ENCODE data around the gene NCBP2L.
A peak's percentile ranks its signal among the peaks of the same experiment; 100 is the strongest.

Gene NCBP2L

DNA sequence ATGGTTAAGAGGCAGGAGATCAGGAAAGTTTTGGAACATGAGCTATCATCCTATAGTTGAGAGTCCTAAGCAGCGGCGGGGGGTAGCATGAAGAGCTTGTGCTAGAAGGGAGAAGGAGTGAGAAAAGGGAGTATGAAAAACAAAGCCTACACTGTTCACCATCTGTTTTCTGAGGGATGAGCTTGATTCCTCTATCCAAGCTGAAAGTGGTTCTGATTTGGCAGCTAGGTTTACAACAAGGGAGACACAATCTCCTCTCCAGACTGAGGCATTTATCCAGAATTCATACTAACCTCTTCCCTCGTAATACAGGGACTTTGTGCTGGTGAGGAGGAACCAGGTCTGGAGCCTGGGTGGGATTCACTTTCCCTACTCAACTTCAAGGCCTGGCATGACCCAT, 25.5 kb upstream of the NCBP2L start:
- no peak for DNase-seq (ENCODE audit: low read depth in 3 of 3, low spot score in 1 of 3)

DNA sequence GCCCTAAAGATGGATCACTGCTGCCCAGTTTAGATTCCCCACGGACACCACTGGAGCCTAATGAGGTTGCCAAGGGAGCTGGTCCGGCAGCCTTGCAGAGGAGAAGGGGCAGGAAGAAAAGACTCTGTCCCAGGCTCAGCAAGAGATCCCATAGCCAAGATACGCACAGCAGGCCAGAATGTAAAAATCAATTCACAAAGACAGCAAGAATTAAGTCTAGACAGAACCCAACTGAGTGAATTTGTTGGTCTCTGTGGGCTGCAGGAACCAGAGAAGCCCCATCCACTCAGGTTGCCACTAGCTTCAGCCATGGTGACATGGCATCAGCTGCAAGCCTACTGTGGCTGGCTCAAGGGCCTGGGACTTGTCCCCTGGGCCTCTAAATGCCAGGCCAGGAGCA, 24.8 kb upstream of the NCBP2L start:
- no peak for DNase-seq (ENCODE audit: low read depth in 3 of 3, low spot score in 1 of 3)

DNA sequence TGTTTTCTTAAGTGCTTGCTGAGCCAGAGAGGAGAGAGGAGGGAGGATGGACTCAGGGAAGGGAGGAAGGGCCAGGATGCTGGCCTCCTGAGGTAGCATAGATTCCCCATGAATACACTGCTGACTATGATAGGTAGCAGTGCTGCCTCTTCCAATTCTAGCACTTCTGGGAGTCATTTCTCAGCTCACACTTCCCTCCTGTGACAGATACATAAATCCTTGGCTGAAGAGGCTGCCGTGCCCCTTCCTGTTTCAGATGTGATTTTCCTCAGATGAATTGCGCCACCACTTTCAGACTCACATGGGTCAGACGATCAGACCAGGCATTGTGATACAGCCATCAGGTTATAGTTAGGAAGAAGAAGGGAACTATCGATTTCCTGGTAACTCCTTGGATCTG, 24.3 kb upstream of the NCBP2L start:
- DNase-seq (ENCODE audit: low read depth in 3 of 3, low spot score in 1 of 3), result no peak

DNA sequence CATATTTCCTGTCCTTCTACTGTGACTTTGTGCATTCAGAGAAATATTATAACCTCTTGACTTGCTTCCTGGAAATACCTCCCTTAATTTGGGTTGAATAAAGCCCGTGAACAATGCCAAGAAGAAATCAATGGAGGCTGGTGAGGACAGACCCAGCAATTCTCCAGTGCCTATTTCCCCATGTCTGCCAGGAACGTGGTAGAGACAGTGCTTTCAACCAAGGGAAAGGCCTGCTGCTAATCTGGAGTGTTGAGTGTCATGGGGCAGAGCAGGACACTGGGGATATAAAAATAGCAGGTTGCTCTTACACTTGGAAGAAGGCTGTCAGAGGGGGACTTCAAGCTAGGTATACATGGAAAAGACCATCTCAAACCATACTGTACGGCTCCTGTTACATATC, 21.8 kb upstream of the NCBP2L start:
- no peak for DNase-seq (ENCODE audit: low read depth in 3 of 3, low spot score in 1 of 3)

DNA sequence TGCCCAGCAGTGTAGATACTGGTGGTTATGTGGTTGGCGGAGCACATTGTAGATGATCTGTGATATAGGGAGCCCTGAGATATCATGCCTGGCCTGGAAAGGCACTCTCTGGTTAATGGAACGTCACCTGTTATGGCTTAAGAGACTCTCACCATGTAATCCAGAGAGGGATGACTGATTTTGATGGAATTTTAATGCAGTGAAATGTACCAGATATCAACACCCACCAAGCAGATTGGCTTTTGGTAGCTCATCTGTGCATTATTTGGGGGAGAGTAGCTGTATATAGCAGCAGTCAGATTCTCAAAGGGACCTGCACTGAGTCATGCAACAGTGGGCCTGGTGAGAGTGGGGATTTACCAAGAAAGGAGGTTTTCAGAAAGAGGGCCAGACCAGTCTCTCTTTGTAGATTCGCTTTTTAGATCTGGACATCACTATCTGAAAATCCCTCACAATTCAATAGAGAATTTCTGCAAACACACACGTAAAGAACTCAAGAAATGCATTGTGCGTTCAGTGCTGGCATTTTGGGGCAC, 19.2 kb upstream of the NCBP2L start:
- no peak for DNase-seq (ENCODE audit: low read depth in 3 of 3, low spot score in 1 of 3)

DNA sequence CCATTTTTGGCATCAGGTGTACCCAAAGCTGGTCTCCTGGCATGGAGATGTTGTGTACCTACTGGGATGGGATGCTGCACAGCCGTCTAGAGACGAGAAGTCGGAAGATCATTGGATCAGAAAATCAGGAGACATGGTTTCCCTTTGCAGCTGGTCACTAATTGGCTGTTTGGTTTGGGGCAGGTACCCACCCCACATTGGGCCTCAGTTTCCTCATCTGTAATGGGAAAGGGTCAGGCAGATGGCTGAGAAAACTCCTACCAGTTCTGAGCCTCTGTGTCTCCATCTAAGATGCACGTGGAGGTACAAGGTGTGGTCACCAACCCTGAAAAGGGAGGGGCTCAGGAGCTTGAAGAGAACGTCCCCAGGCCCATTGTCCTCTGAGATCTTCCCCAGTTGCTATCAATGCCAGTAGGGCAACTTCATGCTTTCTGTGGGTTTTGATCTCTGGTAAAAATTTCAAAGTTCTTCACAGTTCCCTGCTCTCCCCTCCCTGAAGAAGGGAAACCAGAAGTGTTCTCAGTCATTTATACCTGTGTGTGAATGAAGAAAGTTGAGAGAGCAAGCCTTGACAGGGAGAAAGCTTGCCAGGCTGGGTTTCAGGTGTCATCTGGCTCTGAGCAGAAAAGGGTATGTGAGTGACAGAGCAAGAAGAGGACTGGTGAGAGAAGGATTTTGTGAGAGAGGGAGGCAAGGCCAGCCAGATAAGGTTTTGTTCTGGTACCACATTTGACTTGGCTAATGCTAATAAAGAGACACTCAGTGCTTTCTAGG, 17.0 kb upstream of the NCBP2L start:
- DNase-seq (ENCODE audit: low read depth in 3 of 3, low spot score in 1 of 3), result no peak

DNA sequence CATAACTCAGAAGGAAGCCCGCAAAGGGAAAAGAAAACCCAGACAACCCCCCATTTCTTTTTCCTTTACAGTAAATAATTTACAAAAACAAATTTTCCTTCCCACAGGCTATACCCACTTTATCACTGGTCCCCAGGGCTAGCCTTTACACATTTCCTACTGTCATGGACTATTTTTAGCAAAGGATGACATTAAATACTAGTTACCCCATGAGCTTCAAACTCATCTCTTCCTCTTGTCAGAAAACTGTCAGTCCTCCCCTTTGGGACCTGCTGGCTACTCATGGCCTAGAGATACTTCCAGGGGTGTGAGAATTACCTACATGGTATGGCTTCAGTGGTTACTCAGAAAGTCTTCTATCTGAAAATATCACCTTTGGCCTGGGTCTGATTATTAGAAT, 13.9 kb upstream of the NCBP2L start:
- DNase-seq (ENCODE audit: low read depth in 3 of 3, low spot score in 1 of 3), result no peak

DNA sequence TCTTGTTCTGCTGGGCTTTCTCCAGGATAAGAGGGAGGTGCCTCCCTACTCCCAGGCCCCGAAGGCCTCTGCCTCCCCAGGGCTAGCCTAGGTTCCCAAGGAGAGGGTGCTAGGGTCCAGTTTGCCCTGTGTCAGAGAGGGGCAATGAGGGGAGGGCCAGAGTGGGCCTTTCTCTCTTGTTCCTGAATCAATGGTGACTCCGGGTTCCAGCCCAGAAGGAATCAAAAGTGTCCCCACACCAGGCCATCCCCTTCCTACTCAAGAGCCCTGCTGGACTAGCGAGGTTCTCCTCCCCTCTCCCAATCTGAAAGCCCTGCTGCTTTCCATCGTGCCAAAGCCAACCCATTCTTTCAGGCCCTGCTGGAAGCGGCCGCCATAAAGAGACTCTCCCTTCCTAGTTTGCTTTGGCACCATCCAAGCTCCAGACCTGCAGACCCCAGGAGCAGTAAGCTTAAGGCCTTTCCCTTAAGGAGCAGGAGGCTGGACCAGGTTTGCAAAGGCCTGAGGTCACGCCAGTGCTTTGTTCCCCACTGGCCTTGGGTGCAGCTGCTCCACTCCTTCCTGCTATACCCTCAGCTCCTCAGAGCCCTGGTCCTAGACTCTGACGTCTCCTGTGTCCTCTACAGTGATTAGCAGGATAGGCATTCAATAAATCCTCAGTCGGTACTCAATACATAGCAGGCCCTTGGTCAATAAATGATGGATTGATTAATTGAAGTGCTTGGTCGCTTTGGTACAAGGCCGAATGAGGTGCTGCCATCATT, 12.5 kb upstream of the NCBP2L start:
- DNase-seq (ENCODE audit: low read depth in 3 of 3, low spot score in 1 of 3), result no peak

DNA sequence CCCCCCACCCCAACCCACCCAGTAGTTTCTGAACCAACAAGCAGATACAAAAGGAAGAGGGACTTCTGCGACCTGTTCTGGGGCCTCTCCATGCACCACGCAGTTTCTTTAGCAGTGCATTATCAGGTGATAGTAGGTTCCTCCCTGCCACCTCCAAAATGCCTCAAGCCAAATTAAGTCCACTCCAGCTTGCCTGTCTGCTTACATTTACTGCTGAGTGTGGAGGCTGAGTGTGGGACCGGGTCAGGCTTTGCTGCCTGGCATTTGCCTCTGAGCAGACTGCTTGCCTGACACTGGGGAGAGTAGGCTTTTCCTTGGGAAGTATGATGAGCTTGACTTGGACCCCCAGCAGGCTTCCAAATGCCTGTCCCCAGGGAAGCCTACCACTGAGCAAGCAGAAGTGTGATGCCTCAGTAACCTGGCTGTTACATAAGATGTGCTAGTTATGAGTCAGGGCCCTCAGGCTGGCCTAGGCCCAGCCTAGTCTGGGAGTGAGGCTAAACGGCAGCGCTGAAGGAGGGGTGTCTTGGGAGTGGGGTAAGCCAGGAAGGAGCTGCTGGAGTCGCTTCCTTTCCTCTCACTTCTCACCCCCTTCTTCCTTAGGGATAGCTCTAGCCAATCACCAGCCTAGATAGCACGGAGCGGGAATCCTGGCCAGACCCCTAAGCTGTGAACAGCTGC, 10.9 kb upstream of the NCBP2L start:
- no peak for DNase-seq (ENCODE audit: low read depth in 3 of 3, low spot score in 1 of 3)

DNA sequence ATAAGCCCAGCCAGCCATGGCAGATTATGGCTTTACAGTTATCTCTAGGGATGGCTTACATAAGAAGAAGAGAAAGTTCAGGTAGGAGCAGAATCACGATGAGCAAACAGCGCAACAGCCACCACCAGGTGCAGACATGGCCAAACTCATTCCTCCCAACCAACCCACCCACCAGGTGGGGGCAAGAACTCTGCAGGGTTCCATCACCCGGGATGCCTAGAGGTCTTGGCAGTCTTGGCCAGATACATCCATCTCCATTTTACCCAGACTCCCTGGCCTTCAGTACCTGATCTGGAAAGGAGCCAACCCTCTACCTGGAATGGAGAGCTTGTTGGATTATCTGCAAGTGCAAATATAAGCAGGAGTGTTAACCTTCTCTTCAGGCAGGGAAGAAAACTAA, 9.5 kb upstream of the NCBP2L start:
- DNase-seq (ENCODE audit: low read depth in 3 of 3, low spot score in 1 of 3), result no peak

DNA sequence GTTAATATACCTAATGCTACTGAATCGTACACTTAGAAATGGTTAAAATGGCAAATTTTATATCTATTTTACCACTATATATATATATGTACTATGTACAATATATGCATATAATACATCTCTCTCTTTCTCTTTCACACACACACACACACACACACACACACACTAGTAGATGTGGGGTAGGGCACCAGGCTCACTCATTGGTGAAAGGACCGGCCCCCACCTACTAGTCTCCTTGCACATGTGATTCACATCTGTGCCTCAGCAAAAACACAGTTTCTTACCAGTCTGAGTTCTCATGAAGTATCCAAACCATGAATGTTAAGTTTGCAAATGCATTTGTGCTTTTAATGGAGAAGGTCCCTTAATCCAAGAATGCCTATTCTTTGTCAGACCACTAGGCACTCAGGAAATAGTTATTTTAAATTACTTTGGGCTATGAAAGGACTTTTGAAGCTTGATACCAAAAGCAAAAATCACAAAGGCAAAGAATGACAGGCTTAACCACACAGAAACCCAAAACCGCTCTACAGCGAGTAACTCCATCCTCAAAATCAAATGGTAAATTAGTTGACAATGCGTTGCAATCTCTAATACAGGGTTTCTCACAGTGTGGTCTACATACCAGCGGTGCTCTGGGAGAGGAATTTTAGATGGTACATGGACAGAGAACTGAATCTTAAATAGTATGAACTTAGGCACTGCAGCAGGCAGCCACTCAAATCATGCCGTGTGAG, 7.8 kb upstream of the NCBP2L start:
- DNase-seq (ENCODE audit: low read depth in 3 of 3, low spot score in 1 of 3), result no peak

DNA sequence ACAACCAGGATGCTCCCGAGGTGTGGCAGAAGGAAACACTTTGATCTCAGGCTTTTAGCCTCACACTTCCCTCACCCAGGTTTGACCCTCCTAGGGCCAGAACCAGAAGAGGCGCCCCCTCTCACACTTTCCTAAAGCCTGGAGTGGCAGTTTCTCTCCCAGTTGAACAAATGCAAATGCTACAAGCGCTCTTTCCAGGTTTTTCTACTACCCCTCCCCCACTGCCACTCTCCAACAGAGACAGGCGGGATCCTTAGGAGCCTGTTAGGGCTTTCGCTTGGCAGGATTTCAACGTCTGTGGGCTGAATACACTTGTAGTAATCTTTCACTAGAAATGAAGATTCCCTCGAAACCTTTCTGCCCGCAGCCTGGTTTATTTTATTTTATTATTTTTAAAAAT, 4.3 kb upstream of the NCBP2L start:
- DNase-seq (ENCODE audit: low read depth in 3 of 3, low spot score in 1 of 3), result no peak

DNA sequence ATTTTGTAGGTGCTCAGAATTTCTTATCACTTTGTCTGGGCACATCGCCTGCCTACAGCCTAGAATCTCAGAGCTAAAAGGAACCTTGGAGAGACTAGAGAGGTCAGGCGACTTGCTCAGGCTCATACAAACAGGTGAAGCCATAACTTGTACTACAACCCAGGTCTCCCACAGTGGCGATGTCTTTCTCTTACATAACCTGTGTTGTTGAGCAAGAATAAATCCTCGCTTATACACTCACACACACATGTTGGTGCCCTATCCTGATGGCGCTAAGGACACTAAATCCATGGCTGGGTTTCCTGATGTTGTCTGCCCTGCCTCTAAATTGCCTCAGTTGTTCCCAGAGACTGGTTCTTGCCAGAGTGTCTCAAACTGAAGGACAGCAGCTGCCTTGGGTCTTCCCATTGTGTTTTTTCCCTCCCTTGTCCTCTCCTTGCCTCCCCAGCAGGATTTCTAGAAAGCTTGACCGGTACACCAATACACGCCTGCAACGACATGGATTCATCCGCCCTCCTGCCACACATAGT, 3.6 kb upstream of the NCBP2L start:
- no peak for DNase-seq (ENCODE audit: low read depth in 3 of 3, low spot score in 1 of 3)

DNA sequence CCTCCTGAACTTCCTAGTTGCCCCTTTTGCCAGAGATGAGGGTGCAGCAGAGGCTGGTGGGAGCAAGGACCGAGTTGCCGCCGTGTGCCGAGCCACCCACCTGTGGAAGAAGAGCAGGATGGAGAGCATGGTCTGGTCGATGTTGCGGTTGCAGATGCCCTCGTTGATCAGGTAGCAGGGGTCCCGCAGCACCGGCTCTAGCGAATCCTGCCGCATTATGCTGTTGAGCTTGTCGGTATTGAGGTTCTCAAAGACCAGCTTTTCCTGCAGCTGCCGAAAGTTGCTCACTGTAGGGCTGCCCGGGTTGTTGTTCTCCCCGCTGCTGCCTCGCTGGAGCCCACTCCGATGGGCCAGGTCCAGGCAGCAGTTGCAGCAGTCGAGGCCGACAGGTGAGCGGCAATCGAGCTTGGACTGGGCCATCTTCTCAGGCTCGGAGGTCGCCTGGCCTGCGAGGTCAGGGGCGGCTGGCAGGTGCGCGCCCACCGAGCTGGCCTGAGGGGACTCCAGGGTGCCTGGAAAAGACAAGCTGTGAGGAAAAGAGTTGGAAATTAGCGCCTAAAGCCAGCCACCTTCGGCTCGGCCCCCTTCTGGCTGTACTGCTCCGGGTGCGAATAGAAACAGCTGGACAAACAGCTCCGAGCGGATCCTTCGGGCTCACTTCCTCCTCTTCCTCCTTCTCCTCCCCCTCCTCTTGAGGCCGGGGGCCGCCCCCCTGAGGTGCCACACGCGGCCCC, 2.4 kb upstream of the NCBP2L start:
- DNase-seq (ENCODE audit: low read depth in 3 of 3, low spot score in 1 of 3), result no peak

DNA sequence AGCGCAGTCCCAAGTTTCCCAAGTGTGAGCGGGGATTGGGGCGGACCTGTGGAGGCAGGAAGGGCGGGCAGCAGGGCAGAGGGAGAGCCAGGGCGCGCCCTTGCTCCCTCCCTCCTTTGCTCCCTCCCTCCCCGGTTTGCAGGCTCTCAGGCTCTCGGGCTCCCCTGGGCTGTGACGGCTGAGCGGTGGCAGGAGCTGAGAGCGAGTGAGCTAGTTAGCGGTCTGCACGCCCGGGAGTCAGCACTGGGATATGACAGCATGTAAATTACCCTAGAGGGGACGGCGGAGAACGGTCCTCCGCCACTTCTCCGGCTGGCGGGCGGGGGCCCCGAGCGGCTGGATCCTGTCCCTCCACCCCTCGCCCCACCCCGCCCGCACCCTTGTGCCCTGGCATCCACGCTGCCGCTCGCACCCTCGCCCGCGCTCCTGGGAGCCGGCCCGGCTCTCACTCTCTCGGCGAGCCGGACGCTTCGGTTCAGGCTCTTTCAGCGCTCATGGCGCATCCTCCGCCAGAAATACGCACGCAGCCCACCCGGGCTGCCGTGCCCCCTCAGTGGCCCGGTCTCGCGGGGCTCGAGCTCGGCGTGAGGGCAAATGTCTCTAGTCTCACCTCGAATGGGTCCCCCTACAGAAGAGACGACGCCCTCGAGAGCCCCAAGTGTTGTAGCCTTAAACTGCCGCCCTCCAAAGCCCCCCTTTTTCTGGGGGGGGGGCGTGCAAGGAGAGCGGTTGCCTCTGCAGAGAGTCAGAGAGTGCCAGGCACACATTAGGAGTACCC, 1.6 kb upstream of the NCBP2L start, which contains the start of gene TSC22D3:
TSS of gene TSC22D3 (minus strand) at position 54 of the 778 bp plus-strand sequence. CDS start 368 bp downstream, outside the sequence.
- DNase-seq (ENCODE audit: low read depth in 3 of 3, low spot score in 1 of 3), result peak in 1 of 3 donors; percentile 16

DNA sequence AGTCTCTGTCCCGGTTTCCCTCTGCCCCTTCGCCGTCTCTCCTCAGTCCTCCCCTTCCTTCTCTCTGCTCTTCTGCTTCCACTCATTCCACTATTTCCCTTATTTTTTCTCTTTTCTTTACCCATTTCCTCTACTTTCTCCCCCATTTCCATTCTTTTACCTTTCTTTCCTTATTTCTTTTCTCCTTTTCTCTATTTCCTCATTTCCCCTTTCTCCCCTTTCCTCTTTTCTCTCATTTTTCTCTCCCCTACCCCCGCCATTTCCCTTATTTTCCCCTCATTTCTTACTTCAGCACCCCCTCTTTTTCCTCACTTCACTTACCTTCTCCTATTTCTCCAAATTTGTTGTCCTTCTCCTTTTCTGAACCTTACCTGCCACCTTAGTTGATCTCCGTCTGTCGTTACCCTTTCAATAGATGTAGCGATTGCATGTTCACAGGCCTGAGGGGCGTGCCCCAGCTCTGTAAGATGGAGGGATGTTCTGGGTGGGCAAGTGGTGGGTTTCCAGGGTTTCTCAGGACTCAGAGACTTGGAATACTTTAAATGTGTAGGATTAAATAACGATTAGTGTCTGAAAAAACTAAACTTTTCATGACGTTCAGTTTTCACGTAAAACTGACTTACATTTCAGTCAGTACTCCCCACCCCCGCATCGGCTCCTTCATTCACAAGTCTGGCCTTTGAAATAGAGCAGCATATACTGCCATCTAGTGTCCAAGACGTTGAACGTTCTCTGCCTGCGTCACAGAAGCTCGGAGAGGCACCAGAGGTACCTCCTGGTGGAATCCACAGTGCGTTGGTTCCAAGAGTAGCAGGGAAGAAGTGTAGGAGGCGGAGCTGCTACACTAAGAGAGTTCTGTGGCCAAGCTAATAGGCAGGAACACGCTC, 641 bp upstream of the NCBP2L start:
- DNase-seq (ENCODE audit: low read depth in 3 of 3, low spot score in 1 of 3), result peak; percentile 23 to 62 (median 44)

DNA sequence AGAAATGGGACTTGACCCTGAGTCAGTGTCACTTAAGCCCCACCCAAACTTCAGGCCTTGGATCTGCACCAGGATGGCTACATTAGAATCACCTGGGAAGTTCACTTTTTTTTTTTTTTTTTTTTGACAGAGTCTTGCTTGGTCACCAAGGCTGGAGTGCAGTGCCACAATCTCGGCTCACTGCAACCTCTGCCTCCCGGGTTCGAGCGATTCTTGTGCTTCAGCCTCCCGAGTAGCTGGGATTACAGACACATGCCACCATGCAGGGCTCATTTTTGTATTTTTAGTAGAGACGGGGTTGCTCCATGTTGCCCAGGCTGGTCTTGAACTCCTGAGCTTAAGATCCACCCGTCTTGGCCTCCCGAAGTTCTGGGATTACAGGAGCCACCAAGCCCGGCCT, 3.0 kb downstream of the NCBP2L start:
- no peak for DNase-seq (ENCODE audit: low read depth in 3 of 3, low spot score in 1 of 3)

DNA sequence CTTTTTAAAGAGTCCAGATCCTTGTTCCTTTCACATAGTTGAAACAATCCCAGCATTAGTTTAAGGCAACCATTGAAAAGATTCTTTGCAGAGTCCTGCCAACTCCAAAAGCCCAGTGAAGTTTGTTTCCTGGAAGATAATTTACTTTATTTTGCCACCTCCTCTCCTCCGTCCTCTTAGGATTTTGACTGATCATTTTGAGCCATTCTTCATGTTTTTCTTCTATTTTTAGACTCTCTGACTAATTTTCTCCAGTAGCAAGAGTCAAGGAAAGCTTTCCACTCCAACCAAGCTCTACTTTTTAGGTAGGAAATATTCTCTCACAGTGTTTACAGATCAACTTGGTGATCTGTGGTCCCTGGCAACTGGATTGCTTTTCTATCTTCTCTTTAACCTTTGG, 10.3 kb downstream of the NCBP2L start:
- no peak for DNase-seq (ENCODE audit: low read depth in 3 of 3, low spot score in 1 of 3)

All from stimulated activated CD4-positive, alpha-beta T cell treated with anti-CD3 and anti-CD28 coated beads, TNF-alpha, amount 100 ng/mL, for 1 hour (primary cell).